Measurements from ENCODE around the gene GIGYF2.
"Not testable (repeated sequence)": the region's sequence is repeated elsewhere in the genome, so short reads cannot be mapped to it uniquely, and the experiment has no call there.

The GIGYF2 gene

GRCh38 chr2:232809349-232810124, 112.4 kb downstream of the GIGYF2 start:
- no peak for DNase-seq (ENCODE audit: low spot score)

- DNase-seq (ENCODE audit: low spot score): no peak
Measured at GRCh38 chr2:232810444-232810843, 113.3 kb downstream of the GIGYF2 start.

- DNase-seq (ENCODE audit: low spot score): no peak
Measured at GRCh38 chr2:232815569-232815968, 118.4 kb downstream of the GIGYF2 start.

- no peak for DNase-seq (ENCODE audit: low spot score)
Measured at GRCh38 chr2:232816657-232817056, 119.5 kb downstream of the GIGYF2 start.

- no peak for DNase-seq (ENCODE audit: low spot score)
Measured at GRCh38 chr2:232817756-232818155, 120.6 kb downstream of the GIGYF2 start.

GRCh38 chr2:232829988-232830387, 132.9 kb downstream of the GIGYF2 start:
- no peak for DNase-seq (ENCODE audit: low spot score)

- no peak for DNase-seq (ENCODE audit: low spot score)
Measured at GRCh38 chr2:232831496-232831895, 134.4 kb downstream of the GIGYF2 start.

- DNase-seq (ENCODE audit: low spot score): no peak
Measured at GRCh38 chr2:232833830-232834229, 136.7 kb downstream of the GIGYF2 start.

- no peak for DNase-seq (ENCODE audit: low spot score)
Measured at GRCh38 chr2:232835687-232836208, 138.6 kb downstream of the GIGYF2 start.

GRCh38 chr2:232836934-232837333, 139.8 kb downstream of the GIGYF2 start:
- DNase-seq (ENCODE audit: low spot score): no peak

GRCh38 chr2:232838406-232838874, 141.3 kb downstream of the GIGYF2 start:
- no peak for DNase-seq (ENCODE audit: low spot score)

- DNase-seq (ENCODE audit: low spot score): no peak
Measured at GRCh38 chr2:232839411-232840079, 142.4 kb downstream of the GIGYF2 start.

- DNase-seq (ENCODE audit: low spot score): no peak
Measured at GRCh38 chr2:232842689-232843088, 145.6 kb downstream of the GIGYF2 start.

- DNase-seq (ENCODE audit: low spot score): no peak
Measured at GRCh38 chr2:232843834-232844233, 146.7 kb downstream of the GIGYF2 start.

- no peak for DNase-seq (ENCODE audit: low spot score)
Measured at GRCh38 chr2:232846055-232846454, 148.9 kb downstream of the GIGYF2 start.

GRCh38 chr2:232850039-232850438, 152.9 kb downstream of the GIGYF2 start:
- no peak for DNase-seq (ENCODE audit: low spot score)

GRCh38 chr2:232852081-232852480, 154.9 kb downstream of the GIGYF2 start:
- not testable (repeated sequence) for DNase-seq (ENCODE audit: low spot score)

- no peak for DNase-seq (ENCODE audit: low spot score)
Measured at GRCh38 chr2:232852676-232853075, 155.5 kb downstream of the GIGYF2 start.

GRCh38 chr2:232854082-232854481, 157.0 kb downstream of the GIGYF2 start:
- DNase-seq (ENCODE audit: low spot score): no peak

GRCh38 chr2:232857158-232857563, 160.0 kb downstream of the GIGYF2 start:
- no peak for DNase-seq (ENCODE audit: low spot score)

GRCh38 chr2:232859385-232859916, 162.3 kb downstream of the GIGYF2 start:
- no peak for DNase-seq (ENCODE audit: low spot score)

GRCh38 chr2:232860593-232861241, 163.6 kb downstream of the GIGYF2 start:
- DNase-seq (ENCODE audit: low spot score): no peak

Measured in GM03348 (cell line).